C4-2B (cell line): ENCODE results near the gene VAT1.

Experiments
- CTCF ChIP-seq: fragments of 450-650 bp; conservative IDR thresholded peaks from 2 replicates; pipeline ENCODE4 v1.5.1; 2017; ENCODE audit warnings: mild to moderate bottlenecking
- ZFX ChIP-seq: fragments of 450-650 bp; IDR thresholded peaks from 2 replicates; pipeline ENCODE4 v1.6.1; 2017

GRCh38 chr17:43042025-43042628 is 19.9 kb upstream of the VAT1 start:
- TF ChIP-seq CTCF (no peak), ZFX (no peak)
